GM18868 (cell line): ENCODE measurements around the gene INMT.

ENCODE experiments used
- ATAC-seq: cut with Tn5 transposase; IDR thresholded peaks from one replicate; pipeline ENCODE4 v1.9.1; 2021; ENCODE audit warnings: mild to moderate bottlenecking, moderate library complexity; ENCODE audit not compliant: unreplicated experiment

Gene INMT

GRCh38 chr7:30750683-30751650 is 968 bp upstream of the INMT start:
- no peak for ATAC-seq

- ATAC-seq: no peak
Measured at GRCh38 chr7:30752484-30752883, 549 bp downstream of the INMT start.

- ATAC-seq: no peak
Measured at GRCh38 chr7:30752979-30753378, 1.0 kb downstream of the INMT start.

- no peak for ATAC-seq
Measured at GRCh38 chr7:30754315-30754877, 2.5 kb downstream of the INMT start.

GRCh38 chr7:30755384-30756154 is 3.6 kb downstream of the INMT start:
- no peak for ATAC-seq

GRCh38 chr7:30757342-30757692 is 5.4 kb downstream of the INMT start:
- no peak for ATAC-seq

GRCh38 chr7:30760514-30761213 is 8.7 kb downstream of the INMT start:
- no peak for ATAC-seq

GRCh38 chr7:30761214-30762156 is 9.6 kb downstream of the INMT start:
- no peak for ATAC-seq

- no peak for ATAC-seq
Measured at GRCh38 chr7:30764030-30764975, 12.4 kb downstream of the INMT start.

- no peak for ATAC-seq
Measured at GRCh38 chr7:30765408-30765807, 13.5 kb downstream of the INMT start.

GRCh38 chr7:30770845-30771173 is 18.9 kb downstream of the INMT start:
- ATAC-seq: no peak

GRCh38 chr7:30771174-30771879 is 19.4 kb downstream of the INMT start, which contains the start of gene MINDY4:
TSS of gene MINDY4 (plus strand) at chr7:30771417. CDS start at chr7:30771494, 77 bp downstream.
- ATAC-seq: peak; percentile 89

- ATAC-seq: peak; percentile 40
Measured at GRCh38 chr7:30771880-30772425, 20.0 kb downstream of the INMT start.

- ATAC-seq: no peak
Measured at GRCh38 chr7:30772984-30773383, 21.0 kb downstream of the INMT start.

- no peak for ATAC-seq
Measured at GRCh38 chr7:30775992-30776391, 24.1 kb downstream of the INMT start.

GRCh38 chr7:30776971-30777370 is 25.0 kb downstream of the INMT start:
- ATAC-seq: no peak

- no peak for ATAC-seq
Measured at GRCh38 chr7:30778255-30779025, 26.5 kb downstream of the INMT start.
